Measurements from ENCODE around the gene HGF.

- TF ChIP-seq CTCF (IDR thresholded peaks at IDR 0.05) = no peak
- no peak for TF ChIP-seq POLR2A (IDR thresholded peaks at IDR 0.05)
- TF ChIP-seq POLR2AphosphoS5 (IDR thresholded peaks at IDR 0.05) = no peak
Measured at GRCh38 chr7:81743201-81743600, 26.6 kb downstream of the HGF start.
